GM12892 (cell line): Measurements from ENCODE around the gene C11orf42.

ENCODE experiments used
- POLR2AphosphoS5 ChIP-seq: IDR thresholded peaks from 2 replicates; pipeline ENCODE4 v1.6.1; 2011; ENCODE audit warnings: low read depth, low read length, control low read depth
- TAF1 ChIP-seq: IDR thresholded peaks from 2 replicates; pipeline ENCODE4 v1.6.1; 2011; ENCODE audit warnings: low read depth, mild to moderate bottlenecking, control low read depth, low read length, borderline replicate concordance

DNA sequence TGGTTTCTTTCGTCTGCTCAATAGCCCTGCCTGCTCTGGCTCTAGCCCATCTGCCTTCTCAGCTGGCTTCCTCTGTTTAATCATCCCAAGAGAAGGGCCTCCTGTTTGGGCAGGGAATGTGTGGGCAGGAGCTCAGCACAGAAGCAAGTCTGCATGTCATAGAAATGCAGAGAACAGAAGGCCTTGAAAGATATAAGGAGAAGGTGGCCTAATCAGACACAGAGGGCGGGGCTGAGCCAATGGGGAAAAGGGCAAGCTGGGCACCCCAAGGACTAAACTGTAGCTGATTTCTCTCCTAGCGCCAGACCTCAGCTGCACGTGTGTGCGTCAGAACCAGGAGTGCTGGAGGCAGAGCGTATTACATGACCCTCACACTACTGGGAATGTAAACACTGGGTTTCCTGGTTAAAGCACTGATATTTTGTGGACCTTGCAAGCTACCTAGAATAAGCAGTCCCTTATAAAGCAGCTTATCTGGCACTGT, 46.7 kb downstream of the C11orf42 start:
- TF ChIP-seq TAF1: no peak
- no peak for TF ChIP-seq POLR2AphosphoS5
